IPS DF 4.7 (cell line): ENCODE measurements around the gene CREBZF.
"Not testable (repeated sequence)": the region's sequence is repeated elsewhere in the genome, so short reads cannot be mapped to it uniquely, and the experiment has no call there.

Experiments
- DNase-seq: peaks from one replicate; pipeline ENCODE4 v3.0.0-alpha.2; 2013; ENCODE audit warnings: low spot score; ENCODE audit errors: extremely low read depth

CREBZF gene

GRCh38 chr11:85627332-85627997, 37.5 kb downstream of the CREBZF start, which contains the start of gene DLG2:
DLG2 (minus strand) TSS chr11:85627344.
- DNase-seq = no peak

GRCh38 chr11:85626496-85626895, 38.4 kb downstream of the CREBZF start:
- DNase-seq = no peak

GRCh38 chr11:85620256-85620655, 44.7 kb downstream of the CREBZF start:
- no peak for DNase-seq

GRCh38 chr11:85619499-85619898, 45.4 kb downstream of the CREBZF start:
- no peak for DNase-seq

GRCh38 chr11:85611643-85612042, 53.3 kb downstream of the CREBZF start:
- not testable (repeated sequence) for DNase-seq
